PC-3 (cell line): ENCODE data around the gene GSTM3.

ENCODE experiments used
- EZH2 ChIP-seq: fragments of 300-600 bp; sonication (generic); IDR thresholded peaks from one replicate; pipeline ENCODE4 v1.6.1; 2017; ENCODE audit warnings: antibody characterized with exemption, mild to moderate bottlenecking, low read length; ENCODE audit not compliant: unreplicated experiment
- EZH2phosphoT487 ChIP-seq: fragments of 300-600 bp; sonication (generic); IDR thresholded peaks from 2 replicates; pipeline ENCODE4 v1.6.1; 2018; ENCODE audit warnings: mild to moderate bottlenecking, antibody characterized with exemption, low read length, borderline replicate concordance
- TF ChIP-seq, protein P1 (sequence below): fragments of 300-600 bp; sonication (generic); conservative IDR thresholded peaks from 2 replicates; pipeline ENCODE4 v1.5.1; 2017; ENCODE audit warnings: antibody characterized with exemption, low read depth, mild to moderate bottlenecking, low read length

DNA sequence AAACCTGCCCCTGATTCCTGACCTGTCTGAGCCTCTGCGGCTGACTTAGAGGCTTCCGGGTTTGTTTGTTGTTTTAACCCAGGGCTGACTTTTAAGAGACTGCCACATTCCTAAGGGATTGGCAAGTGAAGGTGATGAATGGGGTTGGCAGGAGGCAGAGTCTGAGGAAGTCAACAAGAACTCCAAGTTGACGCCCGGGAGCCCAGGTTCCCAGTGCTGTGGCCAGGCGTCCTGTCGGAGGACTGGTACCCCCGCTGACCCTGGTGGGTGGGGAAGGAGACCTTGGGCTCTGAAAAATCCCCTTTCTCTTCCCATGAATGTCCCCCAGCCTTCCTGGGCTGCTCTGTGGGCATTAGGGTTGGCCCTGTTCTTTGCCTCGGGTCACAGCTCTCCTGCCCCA lies 42.6 kb upstream of the GSTM3 start:
- TF ChIP-seq, protein P1, sequence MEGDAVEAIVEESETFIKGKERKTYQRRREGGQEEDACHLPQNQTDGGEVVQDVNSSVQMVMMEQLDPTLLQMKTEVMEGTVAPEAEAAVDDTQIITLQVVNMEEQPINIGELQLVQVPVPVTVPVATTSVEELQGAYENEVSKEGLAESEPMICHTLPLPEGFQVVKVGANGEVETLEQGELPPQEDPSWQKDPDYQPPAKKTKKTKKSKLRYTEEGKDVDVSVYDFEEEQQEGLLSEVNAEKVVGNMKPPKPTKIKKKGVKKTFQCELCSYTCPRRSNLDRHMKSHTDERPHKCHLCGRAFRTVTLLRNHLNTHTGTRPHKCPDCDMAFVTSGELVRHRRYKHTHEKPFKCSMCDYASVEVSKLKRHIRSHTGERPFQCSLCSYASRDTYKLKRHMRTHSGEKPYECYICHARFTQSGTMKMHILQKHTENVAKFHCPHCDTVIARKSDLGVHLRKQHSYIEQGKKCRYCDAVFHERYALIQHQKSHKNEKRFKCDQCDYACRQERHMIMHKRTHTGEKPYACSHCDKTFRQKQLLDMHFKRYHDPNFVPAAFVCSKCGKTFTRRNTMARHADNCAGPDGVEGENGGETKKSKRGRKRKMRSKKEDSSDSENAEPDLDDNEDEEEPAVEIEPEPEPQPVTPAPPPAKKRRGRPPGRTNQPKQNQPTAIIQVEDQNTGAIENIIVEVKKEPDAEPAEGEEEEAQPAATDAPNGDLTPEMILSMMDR: no peak
- no peak for TF ChIP-seq EZH2phosphoT487
- TF ChIP-seq EZH2: no peak
